HG03135 (cell line): ENCODE data around the gene BICDL1.

Experiments used
- ATAC-seq: cut with Tn5 transposase; IDR thresholded peaks from one replicate; pipeline ENCODE4 v1.9.1; 2021; ENCODE audit warnings: mild to moderate bottlenecking, moderate library complexity; ENCODE audit not compliant: unreplicated experiment

Gene BICDL1

GRCh38 chr12:120076651-120077050, 87.6 kb downstream of the BICDL1 start:
- ATAC-seq = no peak

GRCh38 chr12:120077260-120077659, 88.2 kb downstream of the BICDL1 start:
- no peak for ATAC-seq

GRCh38 chr12:120078868-120079267, 89.8 kb downstream of the BICDL1 start:
- ATAC-seq = no peak

GRCh38 chr12:120079411-120080400, 90.7 kb downstream of the BICDL1 start:
- ATAC-seq = no peak

- ATAC-seq = no peak
Measured at GRCh38 chr12:120081641-120082040, 92.6 kb downstream of the BICDL1 start.

- no peak for ATAC-seq
Measured at GRCh38 chr12:120085920-120086645, 97.0 kb downstream of the BICDL1 start.

- peak; percentile 96 for ATAC-seq
Measured at GRCh38 chr12:120086801-120087621, 98.0 kb downstream of the BICDL1 start.

GRCh38 chr12:120089105-120089504, 100.1 kb downstream of the BICDL1 start:
- ATAC-seq = no peak

- no peak for ATAC-seq
Measured at GRCh38 chr12:120089796-120090195, 100.8 kb downstream of the BICDL1 start.

GRCh38 chr12:120090206-120090605, 101.2 kb downstream of the BICDL1 start:
- ATAC-seq = no peak

- ATAC-seq = no peak
Measured at GRCh38 chr12:120090626-120091295, 101.7 kb downstream of the BICDL1 start.

GRCh38 chr12:120091371-120092090, 102.5 kb downstream of the BICDL1 start:
- no peak for ATAC-seq

- no peak for ATAC-seq
Measured at GRCh38 chr12:120092551-120093335, 103.7 kb downstream of the BICDL1 start.

- no peak for ATAC-seq
Measured at GRCh38 chr12:120093336-120093591, 104.2 kb downstream of the BICDL1 start.

GRCh38 chr12:120093592-120094355, 104.7 kb downstream of the BICDL1 start:
- no peak for ATAC-seq

GRCh38 chr12:120094485-120094884, 105.4 kb downstream of the BICDL1 start:
- no peak for ATAC-seq

GRCh38 chr12:120095331-120095730, 106.3 kb downstream of the BICDL1 start:
- ATAC-seq = no peak

GRCh38 chr12:120095736-120096135, 106.7 kb downstream of the BICDL1 start:
- ATAC-seq = no peak
